Astrocyte (in vitro differentiated cells and primary cell): ENCODE measurements around the gene IRF1.

Source experiments
- CTCF ChIP-seq: IDR thresholded peaks from 2 replicates; pipeline ENCODE4 v1.5.1; 2011; ENCODE audit warnings: low read depth, mild to moderate bottlenecking, inconsistent platforms, low read length, moderate library complexity; ENCODE audit not compliant: insufficient read depth
- EZH2 ChIP-seq: IDR thresholded peaks from 2 replicates; pipeline ENCODE4 v1.6.1; 2012; ENCODE audit warnings: mild to moderate bottlenecking, low read length, inconsistent platforms; ENCODE audit not compliant: insufficient read depth

GRCh38 chr5:132495667-132496190 is 5.2 kb upstream of the IRF1 start:
- no peak for TF ChIP-seq CTCF
- no peak for TF ChIP-seq EZH2
